Left lung (tissue), 10 donors: ENCODE results near the gene CCDC57. TPM values are rescaled to one million over a fixed set of nuclear protein-coding genes. Genes with fewer than 3 reads are reported as not detected.
A peak's percentile ranks its signal among the peaks of the same experiment; 100 is the strongest.

Experiments
- ATAC-seq: fragments of 200-7000 bp; cut with Tn5 transposase; one replicate; pipeline ENCODE4 v1.9.1; 2020; ENCODE audit warnings: moderate library complexity
- DNase-seq, 4 donors: peaks; one replicate each; pipeline ENCODE4 v3.0.0-alpha.2; 2013 to 2020
- H3K27ac ChIP-seq, 2 donors: fragments of 200-600 bp; sonication (generic) in 1 of 2; one replicate each; pipeline versions ENCODE4 v1.5.0 to v1.8.0; 2020 to 2021
- H3K27me3 ChIP-seq, 2 donors: fragments of 200-600 bp; sonication (generic) in 1 of 2; one replicate each; pipeline versions ENCODE4 v1.5.0 to v1.8.0; 2020 to 2021
- H3K36me3 ChIP-seq, 2 donors: fragments of 200-600 bp; sonication (generic) in 1 of 2; one replicate each; pipeline versions ENCODE4 v1.5.0 to v1.8.0; 2020 to 2021
- H3K4me1 ChIP-seq, 2 donors: fragments of 200-600 bp; one replicate each; pipeline ENCODE4 v1.8.0; 2021
- H3K4me3 ChIP-seq, 2 donors: fragments of 200-600 bp; sonication (generic) in 1 of 2; one replicate each; pipeline versions ENCODE4 v1.5.0 to v1.8.0; 2020 to 2021; ENCODE audit warnings: mild to moderate bottlenecking in 1 of 2
- H3K9me3 ChIP-seq, 2 donors: fragments of 200-600 bp; sonication (generic) in 1 of 2; one replicate each; pipeline versions ENCODE4 v1.5.0 to v1.8.0; 2020 to 2021
- intact Hi-C, 2 donors: fragments of 100-400 bp; cut with DNase I; formaldehyde crosslinking; loops; one replicate each; pipeline versions ENCODE4 v1.11.2 to v1.14.2; 2022
- polyA plus RNA-seq, 6 donors: library from polyadenylated mRNA; unstranded; fragments of 120-200 nt; gene quantifications; one replicate each; pipeline ENCODE4 v1.2.1, GENCODE V29; 2013; ENCODE audit not compliant: insufficient read length in 6 of 6
- total RNA-seq, 2 donors: library from RNA; stranded (reverse); fragmentation: NEBNext Ultra II Directional; extraction: Animal tissue kit (Norgen Biotek cat#: 25700); gene quantifications; one replicate each; pipeline ENCODE4 v1.2.1, GENCODE V29; 2021
- TF ChIP-seq, protein P1 (sequence below), 2 donors: fragments of 200-600 bp; sonication (generic) in 1 of 2; IDR thresholded peaks; one replicate each; pipeline versions ENCODE4 v1.5.0 to v1.8.0; 2021; ENCODE audit warnings: antibody characterized with exemption in 2 of 2
- donor health status: DM: no; HTN: yes; CAD: no.
- donor health status: DM: no; HTN: no; CAD: no.

Gene CCDC57
- total and polyA plus RNA-seq, 8 donors: 41.7 to 73.4 (median 59.8) TPM

DNA sequence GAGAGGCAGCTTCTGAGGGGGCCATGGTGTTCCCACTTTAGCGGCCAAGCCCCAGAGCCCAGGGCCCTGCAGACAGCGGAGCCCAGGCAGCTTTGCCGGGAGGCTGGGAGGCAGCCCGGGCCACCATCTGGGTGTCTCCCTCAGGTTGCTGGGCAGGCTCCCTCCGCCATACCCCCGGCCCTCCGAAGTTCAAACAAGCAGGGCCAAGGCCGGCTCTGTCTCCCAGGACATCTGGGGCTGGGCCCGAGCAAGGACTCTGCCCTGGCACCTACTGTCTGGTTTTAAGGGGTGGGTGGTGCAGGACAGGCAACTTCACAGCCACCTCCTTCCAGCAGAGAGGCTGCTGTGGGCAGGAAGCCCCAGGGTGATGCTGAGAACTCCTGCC is 149.7 kb downstream of the CCDC57 start:
- H3K27ac ChIP-seq: no peak overlapping the region
- H3K27me3 ChIP-seq: no peaks in the 10 kb centered on the region
- intact Hi-C loops: no loop called here
- peaks cover 0 to 57% of the 10 kb centered on the region in 2 donors for H3K36me3 ChIP-seq
- DNase-seq: peak in 1 of 4 donors; percentile 67
- no peak for ATAC-seq
- TF ChIP-seq, protein P1, sequence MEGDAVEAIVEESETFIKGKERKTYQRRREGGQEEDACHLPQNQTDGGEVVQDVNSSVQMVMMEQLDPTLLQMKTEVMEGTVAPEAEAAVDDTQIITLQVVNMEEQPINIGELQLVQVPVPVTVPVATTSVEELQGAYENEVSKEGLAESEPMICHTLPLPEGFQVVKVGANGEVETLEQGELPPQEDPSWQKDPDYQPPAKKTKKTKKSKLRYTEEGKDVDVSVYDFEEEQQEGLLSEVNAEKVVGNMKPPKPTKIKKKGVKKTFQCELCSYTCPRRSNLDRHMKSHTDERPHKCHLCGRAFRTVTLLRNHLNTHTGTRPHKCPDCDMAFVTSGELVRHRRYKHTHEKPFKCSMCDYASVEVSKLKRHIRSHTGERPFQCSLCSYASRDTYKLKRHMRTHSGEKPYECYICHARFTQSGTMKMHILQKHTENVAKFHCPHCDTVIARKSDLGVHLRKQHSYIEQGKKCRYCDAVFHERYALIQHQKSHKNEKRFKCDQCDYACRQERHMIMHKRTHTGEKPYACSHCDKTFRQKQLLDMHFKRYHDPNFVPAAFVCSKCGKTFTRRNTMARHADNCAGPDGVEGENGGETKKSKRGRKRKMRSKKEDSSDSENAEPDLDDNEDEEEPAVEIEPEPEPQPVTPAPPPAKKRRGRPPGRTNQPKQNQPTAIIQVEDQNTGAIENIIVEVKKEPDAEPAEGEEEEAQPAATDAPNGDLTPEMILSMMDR (IDR thresholded peaks at IDR 0.05): no peak
- H3K9me3 ChIP-seq: no peaks in the 10 kb centered on the region
- peaks cover 18 to 28% of the 10 kb centered on the region in 2 donors for H3K4me1 ChIP-seq
- no peak overlapping the region for H3K4me3 ChIP-seq

DNA sequence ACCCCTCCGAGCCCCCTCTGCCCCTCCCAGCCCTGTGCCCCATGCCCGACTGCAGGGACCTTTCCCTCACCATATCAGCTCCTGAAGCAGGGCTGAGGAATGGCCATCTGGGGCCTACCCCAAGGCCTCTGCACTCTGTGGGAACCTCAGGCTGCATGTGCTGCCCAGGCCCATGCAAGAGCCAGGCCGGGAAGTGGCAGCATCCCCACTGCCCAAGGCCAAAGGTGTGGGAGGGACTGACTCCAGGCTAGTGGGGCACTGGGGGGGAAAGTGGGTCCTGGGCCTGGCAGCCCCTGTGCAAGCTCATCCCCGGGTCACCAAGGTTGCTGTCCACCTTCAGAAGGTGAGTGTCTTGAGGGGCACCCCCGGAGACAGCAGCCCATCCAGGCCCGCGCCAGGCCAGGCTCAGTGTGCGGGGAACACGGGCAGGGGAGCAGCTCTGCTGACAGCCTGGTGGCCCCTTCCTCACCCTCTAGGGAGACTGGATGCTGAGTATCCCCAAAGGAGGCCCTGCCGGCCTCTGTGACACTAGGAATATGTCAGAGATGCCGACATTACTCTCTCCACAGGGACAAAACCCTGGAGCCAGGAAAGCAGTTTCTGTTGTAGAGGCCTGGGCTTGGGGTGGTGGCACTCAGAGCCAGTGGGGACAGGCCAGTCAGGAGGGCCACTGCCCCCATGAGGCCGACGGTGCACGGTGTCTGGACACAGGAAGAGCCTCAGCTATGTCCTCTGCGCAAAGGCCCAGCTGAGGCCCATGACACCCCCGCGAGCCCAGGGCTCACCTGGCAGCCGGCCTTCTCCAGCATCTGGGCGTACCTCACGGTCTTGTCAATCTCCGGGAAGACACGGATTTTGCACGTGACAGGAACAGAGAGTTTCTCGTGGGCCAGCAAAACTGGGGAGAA is 150.3 kb downstream of the CCDC57 start:
- TF ChIP-seq, protein P1 (IDR thresholded peaks at IDR 0.05): no peak
- peaks cover 18 to 28% of the 10 kb centered on the region in 2 donors for H3K4me1 ChIP-seq
- no peaks in the 10 kb centered on the region for H3K27me3 ChIP-seq
- ATAC-seq (no peak), DNase-seq (peak in 1 of 4 donors; percentile 64)
- no peak overlapping the region for H3K27ac ChIP-seq
- intact Hi-C loops: no loop called here
- H3K9me3 ChIP-seq: no peaks in the 10 kb centered on the region
- H3K4me3 ChIP-seq: no peak overlapping the region
- peaks cover 0 to 63% of the 10 kb centered on the region in 2 donors for H3K36me3 ChIP-seq

DNA sequence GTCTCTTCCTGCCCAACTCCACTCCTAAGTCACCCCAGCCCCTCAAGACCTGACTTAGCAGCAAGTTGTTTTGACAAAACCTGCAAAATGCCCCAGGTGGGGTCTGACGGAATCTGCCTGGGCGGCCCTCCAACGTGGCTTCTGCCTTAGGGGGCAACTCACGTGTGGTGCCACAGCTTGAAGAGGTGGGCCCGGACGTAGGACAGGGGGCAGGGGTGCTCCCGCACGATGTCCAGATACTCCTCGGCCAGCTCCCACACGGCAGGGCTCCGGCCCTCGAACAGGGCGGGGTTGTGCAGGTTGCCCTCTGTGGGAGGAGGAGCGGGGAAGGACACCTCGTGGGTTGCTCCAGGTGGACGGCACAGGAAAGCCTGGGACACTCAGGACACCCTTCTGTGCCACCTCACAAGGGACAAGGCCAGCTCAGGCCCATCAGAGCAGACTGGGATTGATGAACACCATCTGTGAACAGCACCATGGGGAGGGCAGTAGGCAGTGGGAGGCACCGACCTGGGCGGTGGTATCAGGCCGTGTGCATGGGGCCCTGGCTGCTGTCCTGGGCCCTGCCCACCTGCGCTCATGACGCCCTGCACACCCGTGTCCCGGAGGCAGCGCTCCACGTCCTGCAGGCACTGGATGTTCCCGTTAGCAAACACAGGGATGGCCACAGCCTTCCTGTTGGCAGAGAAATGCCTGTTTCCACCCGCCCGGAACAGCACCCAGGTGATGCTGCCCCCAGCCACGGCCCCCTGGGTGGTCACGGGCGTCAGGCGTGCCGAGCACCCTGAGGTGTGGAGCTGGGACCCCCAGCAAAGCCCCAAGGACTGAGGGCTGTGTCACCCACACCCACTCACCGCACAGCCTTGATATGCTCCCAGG is 151.4 kb downstream of the CCDC57 start:
- no peak for ATAC-seq
- DNase-seq: peak in 1 of 4 donors; percentile 62
- H3K4me1 ChIP-seq: peaks cover 16 to 25% of the 10 kb centered on the region in 2 donors
- H3K36me3 ChIP-seq: peaks cover 0 to 74% of the 10 kb centered on the region in 2 donors
- TF ChIP-seq, protein P1 (IDR thresholded peaks at IDR 0.05): no peak
- H3K27ac ChIP-seq: no peak overlapping the region
- no peaks in the 10 kb centered on the region for H3K27me3 ChIP-seq
- no peak overlapping the region for H3K4me3 ChIP-seq
- intact Hi-C loops: no loop called here
- H3K9me3 ChIP-seq: no peaks in the 10 kb centered on the region

DNA sequence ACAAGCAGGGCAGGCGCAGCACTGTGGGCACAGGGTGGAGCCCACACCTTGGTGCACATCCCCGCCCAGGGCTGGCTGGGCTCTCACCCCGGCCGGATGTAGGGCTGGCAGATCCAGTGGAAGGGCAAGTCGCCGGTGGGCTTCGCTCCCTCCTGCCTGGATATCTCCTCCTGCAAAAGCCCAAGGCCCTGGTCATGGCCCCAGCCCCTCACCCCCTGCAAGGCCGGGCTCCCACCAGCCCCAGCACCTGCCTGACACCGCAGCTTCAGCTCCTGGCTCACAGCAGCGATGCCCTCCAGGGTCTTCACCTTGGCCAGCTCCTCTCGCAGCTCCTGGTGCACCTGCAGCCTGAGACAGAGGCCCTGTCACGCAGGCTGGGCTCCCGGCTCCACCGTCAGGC is 152.0 kb downstream of the CCDC57 start:
- TF ChIP-seq, protein P1 (IDR thresholded peaks at IDR 0.05): no peak
- DNase-seq (peak in 1 of 4 donors; percentile 78), ATAC-seq (no peak)
- Histone ChIP-seq H3K4me1 (peaks cover 12 to 20% of the 10 kb centered on the region in 2 donors), H3K27ac (no peak overlapping the region), H3K9me3 (no peaks in the 10 kb centered on the region), H3K27me3 (no peaks in the 10 kb centered on the region), H3K4me3 (no peak overlapping the region), H3K36me3 (peaks cover 0 to 80% of the 10 kb centered on the region in 2 donors)
- intact Hi-C loops: no loop called here

DNA sequence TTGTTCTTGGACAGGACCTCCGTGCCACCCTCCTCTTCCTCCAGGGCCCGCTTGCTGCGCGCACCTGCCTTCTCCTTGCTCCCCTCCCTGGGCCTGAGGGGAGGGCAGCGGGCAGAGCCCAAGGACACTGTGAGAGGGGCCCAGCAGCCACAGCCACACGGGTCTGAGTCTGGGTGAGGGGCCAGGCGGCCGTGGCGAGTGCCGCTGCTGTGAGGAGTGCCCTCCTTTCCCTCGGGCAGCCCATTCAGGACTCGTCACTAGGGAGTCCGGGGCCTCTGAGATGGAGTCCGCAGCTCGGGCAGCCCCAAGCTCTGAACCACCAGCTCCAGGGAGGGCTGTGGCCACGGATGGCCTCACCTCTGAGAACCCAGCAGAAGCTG is 152.7 kb downstream of the CCDC57 start:
- Histone ChIP-seq H3K4me3 (no peak overlapping the region), H3K27me3 (no peaks in the 10 kb centered on the region), H3K36me3 (peaks cover 0 to 87% of the 10 kb centered on the region in 2 donors), H3K9me3 (no peaks in the 10 kb centered on the region), H3K4me1 (peaks cover 12 to 17% of the 10 kb centered on the region in 2 donors), H3K27ac (no peak overlapping the region)
- intact Hi-C loops: no loop called here
- ATAC-seq (no peak), DNase-seq (peak in 1 of 4 donors; percentile 63)
- TF ChIP-seq, protein P1 (IDR thresholded peaks at IDR 0.05): no peak
